Measurements from ENCODE around the gene RASL11B. TPM values are rescaled to one million over a fixed set of nuclear protein-coding genes. Genes with fewer than 3 reads are reported as not detected.
A peak's percentile ranks its signal among the peaks of the same experiment; 100 is the strongest.

The RASL11B gene
- total RNA-seq, 4 donors from 2014 or later, result 0.55 to 0.64 TPM; not detected in 2

DNA sequence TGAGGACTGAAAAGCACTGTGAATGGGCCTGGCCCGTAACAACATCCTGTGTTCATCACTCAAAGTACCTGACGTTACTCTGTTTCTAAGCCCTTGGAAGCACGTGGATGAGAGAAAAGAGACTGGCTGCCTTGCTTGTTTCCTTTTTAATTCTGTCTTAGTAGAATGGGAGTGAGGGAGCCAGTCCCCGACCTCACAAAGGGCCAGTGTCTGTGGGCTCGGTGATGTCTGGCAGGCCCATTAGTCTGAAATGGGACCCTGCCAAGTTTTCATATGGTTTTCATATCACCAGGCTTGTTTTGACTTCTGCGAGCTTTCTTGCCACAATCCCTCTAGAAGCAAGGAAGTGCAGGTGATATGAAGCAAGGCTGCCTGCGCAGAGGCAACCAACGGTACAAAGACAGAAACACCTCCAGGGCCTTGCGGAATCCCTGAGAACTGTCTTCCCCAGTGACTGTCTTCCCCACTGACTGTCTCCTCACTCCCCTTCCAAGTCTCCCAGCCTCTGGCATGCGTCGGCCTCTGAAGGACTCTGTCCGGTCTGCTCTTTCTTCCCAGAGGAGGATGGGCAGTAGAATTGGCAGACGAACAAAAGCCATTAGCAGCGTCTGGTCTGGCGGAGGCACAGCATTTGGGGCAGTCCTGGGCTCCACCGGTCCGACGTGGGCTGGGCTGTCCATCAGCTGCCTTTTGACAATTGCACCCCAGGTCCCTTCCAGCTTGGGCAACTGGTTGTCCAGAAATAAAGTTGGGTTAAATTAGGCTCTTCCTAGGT is 20.2 kb upstream of the RASL11B start:
- 75% methylated on average over 18 of the region's 18 CpGs; no CpG with 5 or more reads in 1 of the 2 donors for WGBS, 2 donors (ENCODE audit: low coverage in 1 of 2)
- H3K27ac ChIP-seq, result peak overlapping the region in 1 of 4 donors; percentile 46
- in situ Hi-C loops (cut with MboI; ENCODE audit: low pct_ligation_motif_present in 1 of 4, low pct_unique_long_range_greater_than_20kb in 1 of 4, low sequenced_read_pairs in 3 of 4), result no loop called here
- DNase-seq, result no peak
- no peak overlapping the region for H3K4me3 ChIP-seq
- H3K27me3 ChIP-seq, result no peaks in the 10 kb centered on the region
- no peaks in the 10 kb centered on the region for H3K9me3 ChIP-seq
- no peaks in the 10 kb centered on the region for H3K36me3 ChIP-seq
- intact Hi-C loops (cut with DNase I; ENCODE audit: low total_unique reads), result no loop called here
- TF ChIP-seq POLR2AphosphoS5 (IDR thresholded peaks at IDR 0.05) (no peak), POLR2A (IDR thresholded peaks at IDR 0.05) (no peak), EP300 (IDR thresholded peaks at IDR 0.05; ENCODE audit: low read depth) (no peak)
- TF ChIP-seq, protein P1, sequence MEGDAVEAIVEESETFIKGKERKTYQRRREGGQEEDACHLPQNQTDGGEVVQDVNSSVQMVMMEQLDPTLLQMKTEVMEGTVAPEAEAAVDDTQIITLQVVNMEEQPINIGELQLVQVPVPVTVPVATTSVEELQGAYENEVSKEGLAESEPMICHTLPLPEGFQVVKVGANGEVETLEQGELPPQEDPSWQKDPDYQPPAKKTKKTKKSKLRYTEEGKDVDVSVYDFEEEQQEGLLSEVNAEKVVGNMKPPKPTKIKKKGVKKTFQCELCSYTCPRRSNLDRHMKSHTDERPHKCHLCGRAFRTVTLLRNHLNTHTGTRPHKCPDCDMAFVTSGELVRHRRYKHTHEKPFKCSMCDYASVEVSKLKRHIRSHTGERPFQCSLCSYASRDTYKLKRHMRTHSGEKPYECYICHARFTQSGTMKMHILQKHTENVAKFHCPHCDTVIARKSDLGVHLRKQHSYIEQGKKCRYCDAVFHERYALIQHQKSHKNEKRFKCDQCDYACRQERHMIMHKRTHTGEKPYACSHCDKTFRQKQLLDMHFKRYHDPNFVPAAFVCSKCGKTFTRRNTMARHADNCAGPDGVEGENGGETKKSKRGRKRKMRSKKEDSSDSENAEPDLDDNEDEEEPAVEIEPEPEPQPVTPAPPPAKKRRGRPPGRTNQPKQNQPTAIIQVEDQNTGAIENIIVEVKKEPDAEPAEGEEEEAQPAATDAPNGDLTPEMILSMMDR (IDR thresholded peaks at IDR 0.05), result no peak
- H3K4me1 ChIP-seq, result peaks cover 0 to 5% (median 3%) of the 10 kb centered on the region in 4 donors

DNA sequence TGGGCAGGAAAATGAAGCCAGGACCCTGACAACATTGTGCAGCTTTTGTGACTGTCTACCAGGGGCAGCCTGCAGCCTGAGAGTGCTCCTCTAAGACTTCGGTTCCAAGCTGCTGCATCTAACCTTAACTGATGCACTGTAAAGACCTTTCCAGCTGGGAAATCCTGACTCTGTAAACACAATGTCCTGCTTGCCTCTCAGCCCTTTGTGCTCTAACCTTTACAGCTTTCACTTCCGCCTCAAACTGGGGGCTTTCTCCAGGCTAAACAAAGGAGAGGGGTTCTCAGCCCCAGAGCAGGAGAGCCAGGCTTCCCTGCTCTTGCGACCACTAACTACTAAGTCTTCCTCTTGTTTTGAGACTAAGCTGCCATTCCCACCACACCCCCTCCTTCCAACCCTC is 19.3 kb upstream of the RASL11B start:
- WGBS, 2 donors (ENCODE audit: low coverage in 1 of 2), result 90% methylated on average over 3 of the region's 3 CpGs; no CpG with 5 or more reads in 1 of the 2 donors
- no peak overlapping the region for H3K4me3 ChIP-seq
- in situ Hi-C loops (cut with MboI; ENCODE audit: low pct_ligation_motif_present in 1 of 4, low pct_unique_long_range_greater_than_20kb in 1 of 4, low sequenced_read_pairs in 3 of 4), result no loop called here

DNA sequence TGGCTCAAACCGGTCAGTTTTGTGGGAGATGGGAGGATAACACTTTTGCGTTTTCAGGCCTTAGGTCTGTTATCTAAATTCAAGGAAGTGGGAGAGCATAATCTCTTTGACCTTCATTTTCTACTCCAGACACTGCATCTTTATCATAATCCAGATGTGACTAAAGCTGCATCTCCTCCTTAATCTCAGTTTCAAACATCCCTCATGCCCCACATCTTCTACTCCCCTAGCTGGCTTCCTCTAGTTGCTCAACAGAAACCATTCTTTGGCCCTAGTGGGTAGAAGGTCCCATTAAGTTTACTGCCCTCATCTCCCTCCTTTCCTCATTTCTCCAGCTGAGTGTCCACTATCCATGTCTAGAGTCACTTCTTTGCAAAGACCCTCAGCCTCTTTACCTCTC is 18.8 kb upstream of the RASL11B start:
- in situ Hi-C loops (cut with MboI; ENCODE audit: low pct_ligation_motif_present in 1 of 4, low pct_unique_long_range_greater_than_20kb in 1 of 4, low sequenced_read_pairs in 3 of 4), result no loop called here
- DNase-seq, result no peak
- Histone ChIP-seq H3K9me3 (no peaks in the 10 kb centered on the region), H3K4me1 (peaks cover 0 to 5% (median 3%) of the 10 kb centered on the region in 4 donors), H3K27ac (no peak overlapping the region), H3K4me3 (no peak overlapping the region), H3K27me3 (no peaks in the 10 kb centered on the region), H3K36me3 (no peaks in the 10 kb centered on the region)
- no peak for TF ChIP-seq POLR2A (IDR thresholded peaks at IDR 0.05)
- TF ChIP-seq, protein P1 (IDR thresholded peaks at IDR 0.05), result no peak
- TF ChIP-seq EP300 (IDR thresholded peaks at IDR 0.05; ENCODE audit: low read depth), result no peak
- TF ChIP-seq POLR2AphosphoS5 (IDR thresholded peaks at IDR 0.05), result no peak
- intact Hi-C loops (cut with DNase I; ENCODE audit: low total_unique reads), result no loop called here
- 96% methylated on average over 2 of the region's 2 CpGs; no CpG with 5 or more reads in 1 of the 2 donors for WGBS, 2 donors (ENCODE audit: low coverage in 1 of 2)

More for the DNA sequence above, 19.3 kb upstream of the RASL11B start:
- Histone ChIP-seq H3K27me3 (no peaks in the 10 kb centered on the region), H3K4me1 (peaks cover 0 to 5% (median 3%) of the 10 kb centered on the region in 4 donors), H3K9me3 (no peaks in the 10 kb centered on the region), H3K36me3 (no peaks in the 10 kb centered on the region), H3K27ac (no peak overlapping the region)
- TF ChIP-seq POLR2AphosphoS5 (IDR thresholded peaks at IDR 0.05), result no peak
- no peak for TF ChIP-seq EP300 (IDR thresholded peaks at IDR 0.05; ENCODE audit: low read depth)
- TF ChIP-seq, protein P1 (IDR thresholded peaks at IDR 0.05), result no peak
- no peak for TF ChIP-seq POLR2A (IDR thresholded peaks at IDR 0.05)
- intact Hi-C loops (cut with DNase I; ENCODE audit: low total_unique reads), result no loop called here
- DNase-seq, result no peak

DNA sequence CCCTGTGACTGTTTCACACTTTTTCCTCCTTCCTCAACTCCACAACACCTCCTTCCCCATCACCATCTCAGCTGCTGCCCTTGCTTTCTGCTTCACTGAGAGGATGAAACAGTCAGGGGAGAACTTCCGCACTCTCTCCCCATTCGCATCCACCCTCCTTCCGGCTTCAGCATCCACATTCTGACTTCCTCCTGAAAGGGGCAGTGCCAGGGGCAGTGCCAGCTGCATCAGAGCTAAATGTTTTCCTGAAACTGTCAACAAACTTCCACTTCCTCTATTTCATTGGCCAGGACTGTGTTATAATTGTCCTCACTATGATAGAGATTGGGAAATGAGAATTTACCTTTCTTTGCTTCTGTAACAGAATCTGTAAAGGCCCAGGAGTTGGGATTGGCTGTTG is 18.2 kb upstream of the RASL11B start:
- WGBS, 2 donors (ENCODE audit: low coverage in 1 of 2), result 71 to 80% methylated on average over 1 to 3 of the region's 3 CpGs
- in situ Hi-C loops (cut with MboI; ENCODE audit: low pct_ligation_motif_present in 1 of 4, low pct_unique_long_range_greater_than_20kb in 1 of 4, low sequenced_read_pairs in 3 of 4), result no loop called here
- Histone ChIP-seq H3K4me3 (no peak overlapping the region), H3K27me3 (no peaks in the 10 kb centered on the region), H3K4me1 (peaks cover 0 to 5% (median 3%) of the 10 kb centered on the region in 4 donors), H3K9me3 (no peaks in the 10 kb centered on the region), H3K36me3 (no peaks in the 10 kb centered on the region), H3K27ac (no peak overlapping the region)
- TF ChIP-seq, protein P1 (IDR thresholded peaks at IDR 0.05), result no peak
- TF ChIP-seq EP300 (IDR thresholded peaks at IDR 0.05; ENCODE audit: low read depth), result no peak
- no peak for TF ChIP-seq POLR2A (IDR thresholded peaks at IDR 0.05)
- TF ChIP-seq POLR2AphosphoS5 (IDR thresholded peaks at IDR 0.05), result no peak
- intact Hi-C loops (cut with DNase I; ENCODE audit: low total_unique reads), result no loop called here
- DNase-seq, result no peak

Measured in transverse colon (tissue), 4 donors.